DND-41 (cell line): ENCODE measurements around the gene SLC45A1.

ENCODE experiments used
- EZH2 ChIP-seq: IDR thresholded peaks from 3 replicates; pipeline ENCODE4 v1.6.1; 2012; ENCODE audit warnings: borderline replicate concordance, low read depth, mild to moderate bottlenecking, moderate library complexity, low read length, inconsistent platforms; ENCODE audit not compliant: severe bottlenecking
- TF ChIP-seq, protein P1 (sequence below): IDR thresholded peaks from 2 replicates; pipeline ENCODE4 v1.5.1; 2012; ENCODE audit warnings: borderline replicate concordance, low read length, moderate library complexity, mild to moderate bottlenecking; ENCODE audit not compliant: poor library complexity, severe bottlenecking; ENCODE audit errors: extremely low read depth

DNA sequence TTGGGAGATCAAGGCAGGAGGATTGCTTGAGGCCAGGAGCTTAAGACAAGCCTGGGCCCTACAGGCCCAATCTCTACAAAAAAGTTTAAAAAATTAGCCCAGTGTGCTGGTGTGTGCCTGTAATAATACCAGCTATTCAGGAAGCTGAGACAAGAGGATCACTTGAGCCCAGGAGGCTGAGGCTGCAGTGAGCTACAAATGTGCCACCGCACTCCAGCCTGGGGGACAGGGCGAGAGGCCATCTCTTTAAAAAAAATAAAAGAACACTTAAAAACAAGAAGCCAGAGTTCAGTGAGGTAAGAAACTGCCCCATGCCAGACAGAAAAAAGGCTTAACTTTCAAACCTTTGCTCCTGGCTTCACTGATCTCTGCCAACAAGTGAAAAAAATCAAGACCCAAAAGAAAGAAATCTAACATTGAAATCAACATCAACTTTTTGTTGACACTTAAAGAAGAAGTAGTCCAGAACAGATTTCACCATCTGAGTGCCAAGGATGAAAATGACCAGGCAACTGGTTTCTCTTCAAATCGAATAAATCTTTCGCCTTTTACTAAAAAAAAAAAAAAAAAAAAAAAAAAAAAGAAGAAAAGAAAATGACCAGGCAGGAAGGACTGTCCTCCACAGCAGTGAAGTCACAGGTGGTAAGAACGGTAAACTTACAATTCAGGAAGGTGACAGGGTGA, 51.2 kb downstream of the SLC45A1 start:
- TF ChIP-seq, protein P1, sequence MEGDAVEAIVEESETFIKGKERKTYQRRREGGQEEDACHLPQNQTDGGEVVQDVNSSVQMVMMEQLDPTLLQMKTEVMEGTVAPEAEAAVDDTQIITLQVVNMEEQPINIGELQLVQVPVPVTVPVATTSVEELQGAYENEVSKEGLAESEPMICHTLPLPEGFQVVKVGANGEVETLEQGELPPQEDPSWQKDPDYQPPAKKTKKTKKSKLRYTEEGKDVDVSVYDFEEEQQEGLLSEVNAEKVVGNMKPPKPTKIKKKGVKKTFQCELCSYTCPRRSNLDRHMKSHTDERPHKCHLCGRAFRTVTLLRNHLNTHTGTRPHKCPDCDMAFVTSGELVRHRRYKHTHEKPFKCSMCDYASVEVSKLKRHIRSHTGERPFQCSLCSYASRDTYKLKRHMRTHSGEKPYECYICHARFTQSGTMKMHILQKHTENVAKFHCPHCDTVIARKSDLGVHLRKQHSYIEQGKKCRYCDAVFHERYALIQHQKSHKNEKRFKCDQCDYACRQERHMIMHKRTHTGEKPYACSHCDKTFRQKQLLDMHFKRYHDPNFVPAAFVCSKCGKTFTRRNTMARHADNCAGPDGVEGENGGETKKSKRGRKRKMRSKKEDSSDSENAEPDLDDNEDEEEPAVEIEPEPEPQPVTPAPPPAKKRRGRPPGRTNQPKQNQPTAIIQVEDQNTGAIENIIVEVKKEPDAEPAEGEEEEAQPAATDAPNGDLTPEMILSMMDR = no peak
- TF ChIP-seq EZH2 = no peak
